Trophoblast cell (in vitro differentiated cells and primary cell): ENCODE measurements around the gene ANKHD1.

ENCODE experiments used
- DNase-seq, 2 donors: peaks; one replicate each; pipeline ENCODE4 v3.0.0-alpha.2; 2016
- H2AFZ ChIP-seq: 2 replicates; pipeline ENCODE4 v1.6.1; 2013; ENCODE audit warnings: low read length, moderate library complexity, mild to moderate bottlenecking; ENCODE audit not compliant: insufficient read depth, poor library complexity
- H2AK5ac ChIP-seq: 2 replicates; pipeline ENCODE4 v1.6.1; 2013; ENCODE audit warnings: mild to moderate bottlenecking, low read length
- H2BK120ac ChIP-seq: 2 replicates; pipeline ENCODE4 v1.6.1; 2013; ENCODE audit warnings: low read length, mild to moderate bottlenecking, moderate library complexity; ENCODE audit not compliant: insufficient read depth, poor library complexity
- H2BK12ac ChIP-seq: 2 replicates; pipeline ENCODE4 v1.6.1; 2013; ENCODE audit warnings: mild to moderate bottlenecking, low read length, moderate library complexity
- H2BK5ac ChIP-seq: 2 replicates; pipeline ENCODE4 v1.6.1; 2013; ENCODE audit warnings: low read length, low read depth, moderate library complexity, mild to moderate bottlenecking; ENCODE audit not compliant: poor library complexity
- H3K14ac ChIP-seq: 2 replicates; pipeline ENCODE4 v1.6.1; 2013; ENCODE audit warnings: mild to moderate bottlenecking, low read length
- H3K18ac ChIP-seq: 2 replicates; pipeline ENCODE4 v1.6.1; 2013; ENCODE audit warnings: mild to moderate bottlenecking, low read length
- H3K23ac ChIP-seq: 2 replicates; pipeline ENCODE4 v1.6.1; 2013; ENCODE audit warnings: low read length
- H3K27ac ChIP-seq: 2 replicates; pipeline ENCODE4 v1.5.1; 2013; ENCODE audit warnings: low read depth, mild to moderate bottlenecking, inconsistent platforms, low read length, moderate library complexity
- H3K27me3 ChIP-seq: 2 replicates; pipeline ENCODE4 v1.6.1; 2013; ENCODE audit warnings: inconsistent platforms, mild to moderate bottlenecking, low read length, moderate library complexity; ENCODE audit not compliant: insufficient read depth
- H3K36me3 ChIP-seq, 2 experiments: 1 replicate in 1 of 2; 2 replicates in 1 of 2; pipeline ENCODE4 v1.6.1; 2013; ENCODE audit warnings: low read length in 2 of 2, mild to moderate bottlenecking in 2 of 2, moderate library complexity in 1 of 2; ENCODE audit not compliant: insufficient read depth in 2 of 2, control insufficient read depth in 1 of 2
- H3K4ac ChIP-seq: 2 replicates; pipeline ENCODE4 v1.6.1; 2013; ENCODE audit warnings: low read depth, mild to moderate bottlenecking, low read length, moderate library complexity
- H3K4me1 ChIP-seq, 2 experiments: 1 replicate in 1 of 2; 2 replicates in 1 of 2; pipeline ENCODE4 v1.6.1; 2013; ENCODE audit warnings: low read length in 2 of 2, mild to moderate bottlenecking in 2 of 2, moderate library complexity in 1 of 2; ENCODE audit not compliant: insufficient read depth in 2 of 2, control insufficient read depth in 1 of 2
- H3K4me2 ChIP-seq: 2 replicates; pipeline ENCODE4 v1.6.1; 2013; ENCODE audit warnings: inconsistent platforms, mild to moderate bottlenecking, low read length, moderate library complexity
- H3K4me3 ChIP-seq: 2 replicates; pipeline ENCODE4 v1.5.1; 2013; ENCODE audit warnings: mild to moderate bottlenecking, low read depth, low read length, inconsistent platforms
- H3K79me1 ChIP-seq: one replicate; pipeline ENCODE4 v1.6.1; 2013; ENCODE audit warnings: low read length
- H3K79me2 ChIP-seq: 2 replicates; pipeline ENCODE4 v1.6.1; 2013; ENCODE audit warnings: low read length, mild to moderate bottlenecking; ENCODE audit not compliant: control insufficient read depth, insufficient read depth, poor library complexity
- H3K9ac ChIP-seq: 2 replicates; pipeline ENCODE4 v1.6.1; 2013; ENCODE audit warnings: mild to moderate bottlenecking, low read length
- H3K9me3 ChIP-seq: 2 replicates; pipeline ENCODE4 v1.6.1; 2013; ENCODE audit warnings: low read depth, mild to moderate bottlenecking, control low read depth, inconsistent platforms, low read length; ENCODE audit not compliant: insufficient read depth
- H4K12ac ChIP-seq: 2 replicates; pipeline ENCODE4 v1.6.1; 2013; ENCODE audit warnings: low read depth, mild to moderate bottlenecking, low read length, moderate library complexity
- H4K8ac ChIP-seq: 2 replicates; pipeline ENCODE4 v1.6.1; 2013; ENCODE audit warnings: low read depth, mild to moderate bottlenecking, low read length, moderate library complexity
- H4K91ac ChIP-seq: one replicate; pipeline ENCODE4 v1.6.1; 2013; ENCODE audit warnings: low read depth, mild to moderate bottlenecking, low read length, moderate library complexity
- WGBS: extraction: QIAGEN DNeasy Blood & Tissue Kit; methylation state at CpG from one replicate; pipeline ENCODE4 v1.1.7; 2013; ENCODE audit warnings: missing lambda C conversion rate; ENCODE audit not compliant: insufficient read length, insufficient coverage; ENCODE audit errors: extremely low coverage; 5-methylcytosine and 5-hydroxymethylcytosine counted together

The ANKHD1 gene

DNA sequence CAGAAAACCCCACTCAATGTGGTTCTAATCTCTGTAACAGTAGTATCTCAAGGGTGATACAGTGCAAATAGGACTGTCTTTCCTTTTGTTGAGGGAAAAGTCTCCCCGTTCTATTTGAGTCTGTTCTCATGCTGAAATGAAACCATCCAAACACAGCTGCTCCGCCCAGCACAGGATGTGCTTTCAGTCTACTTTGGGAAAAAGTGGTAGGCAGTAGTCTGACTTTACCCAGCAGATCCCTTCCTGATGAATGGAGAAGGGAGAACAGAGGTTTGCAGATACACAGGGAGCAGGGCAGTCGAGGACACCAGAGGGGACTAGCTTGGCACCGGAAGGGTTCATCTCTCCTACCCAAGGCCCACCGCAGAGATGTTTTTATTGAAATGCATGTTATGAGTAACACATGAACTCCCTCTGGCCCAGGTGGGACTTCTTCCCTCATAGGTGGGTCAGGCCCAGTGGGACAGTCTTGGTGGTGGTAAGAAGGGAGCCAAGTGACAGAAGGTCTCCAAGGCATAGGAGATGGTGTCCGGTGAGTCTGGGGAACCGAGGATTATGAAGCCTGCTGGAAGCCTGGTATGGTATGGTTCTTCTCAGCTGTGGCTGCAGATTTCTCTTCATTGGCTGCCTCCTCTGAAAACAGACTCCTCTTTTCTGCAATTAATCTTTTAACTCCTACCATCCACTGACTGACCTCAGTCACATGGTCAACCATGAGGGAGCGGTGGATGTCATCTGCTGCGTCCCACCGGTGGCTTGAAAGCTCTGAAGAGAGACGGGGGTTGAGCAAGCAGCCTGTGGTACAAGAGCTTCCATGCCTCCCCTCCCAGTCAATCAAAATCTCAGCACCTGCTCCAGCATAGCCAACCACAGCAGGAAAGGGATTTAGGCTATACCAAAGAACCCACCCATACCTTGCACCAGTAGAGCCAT, 148.8 kb downstream of the ANKHD1 start:
- Histone ChIP-seq H3K27me3 (no peaks in the 10 kb centered on the region), H3K4ac (no peak overlapping the region), H4K12ac (no peak overlapping the region), H3K79me1 (no peaks in the 10 kb centered on the region), H2AK5ac (no peak overlapping the region), H2BK12ac (no peak overlapping the region), H2BK120ac (no peak overlapping the region), H3K18ac (no peak overlapping the region), H3K14ac (no peak overlapping the region), H3K27ac (no peak overlapping the region), H3K23ac (no peak overlapping the region), H3K4me1 (peaks cover 10 to 16% of the 10 kb centered on the region in 2 experiments), H4K91ac (no peak overlapping the region), H3K9ac (no peak overlapping the region), H2BK5ac (no peak overlapping the region), H3K36me3 (peaks cover 21 to 32% of the 10 kb centered on the region in 2 experiments), H3K4me3 (no peak overlapping the region), H3K4me2 (no peak overlapping the region), H2AFZ (no peak overlapping the region), H3K9me3 (no peaks in the 10 kb centered on the region), H3K79me2 (no peaks in the 10 kb centered on the region), H4K8ac (no peak overlapping the region)
- no CpG with 5 or more reads among the region's 11 CpGs for WGBS
- no peak for DNase-seq

- Histone ChIP-seq H4K12ac (no peak overlapping the region), H3K79me1 (peaks cover under 1% of the 10 kb centered on the region), H3K27ac (no peak overlapping the region), H3K4me2 (no peak overlapping the region), H4K8ac (no peak overlapping the region), H4K91ac (no peak overlapping the region), H3K9me3 (no peaks in the 10 kb centered on the region), H3K36me3 (peaks cover 21 to 30% of the 10 kb centered on the region in 2 experiments), H3K23ac (no peak overlapping the region), H2BK5ac (no peak overlapping the region), H2AK5ac (no peak overlapping the region), H3K18ac (no peak overlapping the region), H3K4me1 (peaks cover 9 to 17% of the 10 kb centered on the region in 2 experiments), H2AFZ (no peak overlapping the region), H2BK120ac (no peak overlapping the region), H2BK12ac (no peak overlapping the region), H3K79me2 (peaks cover 2% of the 10 kb centered on the region), H3K9ac (no peak overlapping the region), H3K27me3 (no peaks in the 10 kb centered on the region), H3K4me3 (no peak overlapping the region), H3K14ac (no peak overlapping the region), H3K4ac (no peak overlapping the region)
- no peak for DNase-seq
- WGBS = no CpG with 5 or more reads among the region's 4 CpGs
Observed at GRCh38 chr5:140551872-140552271, 150.2 kb downstream of the ANKHD1 start.

GRCh38 chr5:140553657-140554056, 152.0 kb downstream of the ANKHD1 start:
- H3K4me1 ChIP-seq = peaks cover 4 to 9% of the 10 kb centered on the region in 2 experiments
- no peak overlapping the region for H2AFZ ChIP-seq
- no peak overlapping the region for H2BK5ac ChIP-seq
- H2BK12ac ChIP-seq = no peak overlapping the region
- no peak overlapping the region for H4K12ac ChIP-seq
- no peak overlapping the region for H3K14ac ChIP-seq
- H3K4me3 ChIP-seq = no peak overlapping the region
- H3K27ac ChIP-seq = no peak overlapping the region
- peaks cover 24 to 29% of the 10 kb centered on the region in 2 experiments for H3K36me3 ChIP-seq
- peaks cover 8% of the 10 kb centered on the region for H3K79me1 ChIP-seq
- no peak overlapping the region for H3K4me2 ChIP-seq
- no peak overlapping the region for H3K4ac ChIP-seq
- H3K23ac ChIP-seq = no peak overlapping the region
- H4K91ac ChIP-seq = no peak overlapping the region
- H3K9ac ChIP-seq = no peak overlapping the region
- H4K8ac ChIP-seq = no peak overlapping the region
- H2AK5ac ChIP-seq = no peak overlapping the region
- peaks cover 7% of the 10 kb centered on the region for H3K79me2 ChIP-seq
- no CpG with 5 or more reads among the region's 2 CpGs for WGBS
- no peaks in the 10 kb centered on the region for H3K27me3 ChIP-seq
- H2BK120ac ChIP-seq = no peak overlapping the region
- no peaks in the 10 kb centered on the region for H3K9me3 ChIP-seq
- no peak for DNase-seq
- H3K18ac ChIP-seq = no peak overlapping the region

GRCh38 chr5:140554454-140554853, 152.8 kb downstream of the ANKHD1 start:
- no peak overlapping the region for H4K12ac ChIP-seq
- no peak overlapping the region for H3K4me3 ChIP-seq
- no peak overlapping the region for H2BK5ac ChIP-seq
- H3K4ac ChIP-seq = no peak overlapping the region
- no peak overlapping the region for H3K23ac ChIP-seq
- no peak overlapping the region for H2AFZ ChIP-seq
- H2BK12ac ChIP-seq = no peak overlapping the region
- H2BK120ac ChIP-seq = no peak overlapping the region
- H4K8ac ChIP-seq = no peak overlapping the region
- H3K9me3 ChIP-seq = no peaks in the 10 kb centered on the region
- no peak for DNase-seq
- H3K4me2 ChIP-seq = no peak overlapping the region
- WGBS = no CpG with 5 or more reads among the region's 2 CpGs
- no peaks in the 10 kb centered on the region for H3K27me3 ChIP-seq
- no peak overlapping the region for H3K9ac ChIP-seq
- no peak overlapping the region for H2AK5ac ChIP-seq
- peaks cover 4 to 9% of the 10 kb centered on the region in 2 experiments for H3K4me1 ChIP-seq
- no peak overlapping the region for H4K91ac ChIP-seq
- H3K79me2 ChIP-seq = peaks cover 7% of the 10 kb centered on the region
- H3K18ac ChIP-seq = no peak overlapping the region
- peaks cover 19 to 22% of the 10 kb centered on the region in 2 experiments for H3K36me3 ChIP-seq
- peaks cover 8% of the 10 kb centered on the region for H3K79me1 ChIP-seq
- no peak overlapping the region for H3K27ac ChIP-seq
- H3K14ac ChIP-seq = no peak overlapping the region
